ENCODE results near the gene CCDC194. TPM values are rescaled to one million over a fixed set of nuclear protein-coding genes. Genes with fewer than 3 reads are reported as not detected.

CCDC194 gene
- polyA plus RNA-seq, 1 donor from 2014 or later: not detected

DNA sequence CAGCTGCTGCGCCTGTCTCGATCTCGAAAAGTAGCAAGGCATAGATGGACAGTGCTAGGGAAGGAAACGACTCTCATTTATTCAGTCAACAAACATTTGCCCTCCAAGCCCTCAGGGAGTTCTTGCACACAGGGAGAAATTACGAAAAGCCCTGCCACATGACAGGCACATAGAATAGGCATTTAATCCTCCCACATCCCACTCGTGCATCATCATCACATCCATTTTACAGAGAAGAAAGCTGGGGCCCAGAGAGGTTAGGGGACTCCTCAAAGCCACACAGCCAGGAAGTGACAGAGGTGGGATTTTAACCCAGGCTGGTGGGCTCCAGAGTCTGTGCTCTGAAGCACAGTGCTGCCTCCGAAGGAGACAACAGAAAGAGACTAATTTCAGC lies 42.9 kb upstream of the CCDC194 start:
- TF ChIP-seq MXI1 (conservative IDR thresholded peaks at IDR 0.05; ENCODE audit: poor library complexity, severe bottlenecking) (no peak), RAD21 (conservative IDR thresholded peaks at IDR 0.05) (no peak), EP300 (conservative IDR thresholded peaks at IDR 0.05; ENCODE audit: poor library complexity, severe bottlenecking) (no peak), POLR2AphosphoS5 (IDR thresholded peaks at IDR 0.05) (no peak), SMC3 (conservative IDR thresholded peaks at IDR 0.05; ENCODE audit: poor library complexity) (no peak), TAF1 (IDR thresholded peaks at IDR 0.05; ENCODE audit: low read depth) (no peak), EZH2 (IDR thresholded peaks at IDR 0.05; ENCODE audit: borderline replicate concordance, insufficient read depth, low read length, poor library complexity, severe bottlenecking) (no peak)
- TF ChIP-seq, protein P1, sequence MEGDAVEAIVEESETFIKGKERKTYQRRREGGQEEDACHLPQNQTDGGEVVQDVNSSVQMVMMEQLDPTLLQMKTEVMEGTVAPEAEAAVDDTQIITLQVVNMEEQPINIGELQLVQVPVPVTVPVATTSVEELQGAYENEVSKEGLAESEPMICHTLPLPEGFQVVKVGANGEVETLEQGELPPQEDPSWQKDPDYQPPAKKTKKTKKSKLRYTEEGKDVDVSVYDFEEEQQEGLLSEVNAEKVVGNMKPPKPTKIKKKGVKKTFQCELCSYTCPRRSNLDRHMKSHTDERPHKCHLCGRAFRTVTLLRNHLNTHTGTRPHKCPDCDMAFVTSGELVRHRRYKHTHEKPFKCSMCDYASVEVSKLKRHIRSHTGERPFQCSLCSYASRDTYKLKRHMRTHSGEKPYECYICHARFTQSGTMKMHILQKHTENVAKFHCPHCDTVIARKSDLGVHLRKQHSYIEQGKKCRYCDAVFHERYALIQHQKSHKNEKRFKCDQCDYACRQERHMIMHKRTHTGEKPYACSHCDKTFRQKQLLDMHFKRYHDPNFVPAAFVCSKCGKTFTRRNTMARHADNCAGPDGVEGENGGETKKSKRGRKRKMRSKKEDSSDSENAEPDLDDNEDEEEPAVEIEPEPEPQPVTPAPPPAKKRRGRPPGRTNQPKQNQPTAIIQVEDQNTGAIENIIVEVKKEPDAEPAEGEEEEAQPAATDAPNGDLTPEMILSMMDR (IDR thresholded peaks at IDR 0.05; ENCODE audit: poor library complexity, severe bottlenecking): no peak
- TF ChIP-seq, protein P2, sequence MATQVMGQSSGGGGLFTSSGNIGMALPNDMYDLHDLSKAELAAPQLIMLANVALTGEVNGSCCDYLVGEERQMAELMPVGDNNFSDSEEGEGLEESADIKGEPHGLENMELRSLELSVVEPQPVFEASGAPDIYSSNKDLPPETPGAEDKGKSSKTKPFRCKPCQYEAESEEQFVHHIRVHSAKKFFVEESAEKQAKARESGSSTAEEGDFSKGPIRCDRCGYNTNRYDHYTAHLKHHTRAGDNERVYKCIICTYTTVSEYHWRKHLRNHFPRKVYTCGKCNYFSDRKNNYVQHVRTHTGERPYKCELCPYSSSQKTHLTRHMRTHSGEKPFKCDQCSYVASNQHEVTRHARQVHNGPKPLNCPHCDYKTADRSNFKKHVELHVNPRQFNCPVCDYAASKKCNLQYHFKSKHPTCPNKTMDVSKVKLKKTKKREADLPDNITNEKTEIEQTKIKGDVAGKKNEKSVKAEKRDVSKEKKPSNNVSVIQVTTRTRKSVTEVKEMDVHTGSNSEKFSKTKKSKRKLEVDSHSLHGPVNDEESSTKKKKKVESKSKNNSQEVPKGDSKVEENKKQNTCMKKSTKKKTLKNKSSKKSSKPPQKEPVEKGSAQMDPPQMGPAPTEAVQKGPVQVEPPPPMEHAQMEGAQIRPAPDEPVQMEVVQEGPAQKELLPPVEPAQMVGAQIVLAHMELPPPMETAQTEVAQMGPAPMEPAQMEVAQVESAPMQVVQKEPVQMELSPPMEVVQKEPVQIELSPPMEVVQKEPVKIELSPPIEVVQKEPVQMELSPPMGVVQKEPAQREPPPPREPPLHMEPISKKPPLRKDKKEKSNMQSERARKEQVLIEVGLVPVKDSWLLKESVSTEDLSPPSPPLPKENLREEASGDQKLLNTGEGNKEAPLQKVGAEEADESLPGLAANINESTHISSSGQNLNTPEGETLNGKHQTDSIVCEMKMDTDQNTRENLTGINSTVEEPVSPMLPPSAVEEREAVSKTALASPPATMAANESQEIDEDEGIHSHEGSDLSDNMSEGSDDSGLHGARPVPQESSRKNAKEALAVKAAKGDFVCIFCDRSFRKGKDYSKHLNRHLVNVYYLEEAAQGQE (IDR thresholded peaks at IDR 0.05; ENCODE audit: borderline replicate concordance): no peak
- Histone ChIP-seq H4K20me1 (ENCODE audit: insufficient read depth) (no peaks in the 10 kb centered on the region), H2AFZ (ENCODE audit: low read depth, low read length) (no peak overlapping the region), H3F3A (ENCODE audit: insufficient read depth, low read length, poor library complexity, severe bottlenecking) (no peaks in the 10 kb centered on the region), H3K9me3 (ENCODE audit: low read length) (no peaks in the 10 kb centered on the region), H3K27me3 (ENCODE audit: insufficient read depth, low read depth, low read length) (no peaks in the 10 kb centered on the region), H3K36me3 (ENCODE audit: insufficient read depth, low read length) (no peaks in the 10 kb centered on the region), H3K4me3 (ENCODE audit: low read length) (no peak overlapping the region), H3K9me2 (ENCODE audit: insufficient read depth, low read length) (no peaks in the 10 kb centered on the region), H3K4me2 (ENCODE audit: low read length) (no peak overlapping the region), H3K27ac (ENCODE audit: low read length) (no peak overlapping the region), H3K79me2 (replicated peaks; ENCODE audit: insufficient read depth, low read length) (no peaks in the 10 kb centered on the region), H3K9ac (ENCODE audit: low read length) (no peak overlapping the region)

DNA sequence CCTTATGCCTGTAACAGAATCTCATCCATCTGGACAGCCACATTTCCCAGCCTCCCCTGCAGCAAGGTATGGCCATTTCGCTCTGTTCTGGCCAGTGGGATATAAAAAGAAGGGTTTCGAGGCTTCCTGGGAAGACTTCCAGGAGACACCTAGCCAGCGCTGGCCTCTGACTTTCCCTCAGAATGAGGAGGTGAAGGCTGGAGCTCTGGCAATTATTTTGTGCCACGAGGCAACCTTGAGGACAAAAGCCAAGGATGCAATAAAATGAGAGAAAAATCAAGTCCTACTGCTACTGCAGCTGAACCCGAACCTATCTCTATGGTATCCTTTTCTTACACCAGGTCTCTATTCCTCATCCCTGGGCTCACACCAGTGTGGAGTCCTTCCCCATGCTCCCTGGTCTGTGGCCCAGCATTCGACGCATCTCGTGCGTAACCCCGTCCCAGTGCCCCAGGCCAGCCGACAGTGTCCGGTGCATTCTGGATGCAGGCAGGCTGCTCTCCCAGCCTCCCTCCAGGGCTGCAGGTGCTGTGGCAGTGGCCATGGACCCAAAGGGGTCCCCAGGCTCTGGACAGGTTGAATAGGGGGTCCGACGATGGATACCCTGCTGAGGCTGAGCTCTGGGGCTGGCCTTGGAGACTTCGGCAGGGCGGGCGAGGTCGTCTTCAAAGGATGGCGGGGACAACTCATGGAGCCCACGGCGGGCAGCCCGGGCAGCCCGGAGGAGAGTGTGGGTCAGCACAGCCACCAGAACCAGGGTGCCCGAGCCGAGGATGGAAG lies 42.3 kb upstream of the CCDC194 start:
- Histone ChIP-seq H3K36me3 (ENCODE audit: insufficient read depth, low read length) (no peaks in the 10 kb centered on the region), H3K27ac (ENCODE audit: low read length) (no peak overlapping the region), H3K4me3 (ENCODE audit: low read length) (no peak overlapping the region), H2AFZ (ENCODE audit: low read depth, low read length) (no peak overlapping the region), H3K9me2 (ENCODE audit: insufficient read depth, low read length) (no peaks in the 10 kb centered on the region), H3K4me2 (ENCODE audit: low read length) (no peak overlapping the region), H3K27me3 (ENCODE audit: insufficient read depth, low read depth, low read length) (no peaks in the 10 kb centered on the region), H3F3A (ENCODE audit: insufficient read depth, low read length, poor library complexity, severe bottlenecking) (no peaks in the 10 kb centered on the region), H3K79me2 (replicated peaks; ENCODE audit: insufficient read depth, low read length) (no peaks in the 10 kb centered on the region), H3K9me3 (ENCODE audit: low read length) (no peaks in the 10 kb centered on the region), H4K20me1 (ENCODE audit: insufficient read depth) (no peaks in the 10 kb centered on the region), H3K9ac (ENCODE audit: low read length) (no peak overlapping the region)
- TF ChIP-seq EZH2 (IDR thresholded peaks at IDR 0.05; ENCODE audit: borderline replicate concordance, insufficient read depth, low read length, poor library complexity, severe bottlenecking) (no peak), MXI1 (conservative IDR thresholded peaks at IDR 0.05; ENCODE audit: poor library complexity, severe bottlenecking) (no peak), RAD21 (conservative IDR thresholded peaks at IDR 0.05) (no peak), EP300 (conservative IDR thresholded peaks at IDR 0.05; ENCODE audit: poor library complexity, severe bottlenecking) (no peak), SMC3 (conservative IDR thresholded peaks at IDR 0.05; ENCODE audit: poor library complexity) (no peak), TAF1 (IDR thresholded peaks at IDR 0.05; ENCODE audit: low read depth) (no peak), POLR2AphosphoS5 (IDR thresholded peaks at IDR 0.05) (no peak)
- TF ChIP-seq, protein P1 (IDR thresholded peaks at IDR 0.05; ENCODE audit: poor library complexity, severe bottlenecking): no peak
- TF ChIP-seq, protein P2 (IDR thresholded peaks at IDR 0.05; ENCODE audit: borderline replicate concordance): no peak
